Testis (tissue), 2 donors: ENCODE measurements around the gene PHF21A.

Source experiments
- POLR2A ChIP-seq: fragments of 450-650 bp; IDR thresholded peaks from one replicate; pipeline ENCODE4 v1.6.1; 2017; ENCODE audit warnings: antibody characterized with exemption, mild to moderate bottlenecking, moderate library complexity
- TF ChIP-seq, protein P1 (sequence below), 3 experiments: fragments of 450-650 bp in 2 of 3; fragments of 200-600 bp in 1 of 3; sonication (generic) in 1 of 3; IDR thresholded peaks; one replicate each; pipeline ENCODE4 v1.5.1; 2016 to 2019; ENCODE audit warnings: antibody characterized with exemption in 3 of 3, mild to moderate bottlenecking in 2 of 3, moderate library complexity in 1 of 3

DNA sequence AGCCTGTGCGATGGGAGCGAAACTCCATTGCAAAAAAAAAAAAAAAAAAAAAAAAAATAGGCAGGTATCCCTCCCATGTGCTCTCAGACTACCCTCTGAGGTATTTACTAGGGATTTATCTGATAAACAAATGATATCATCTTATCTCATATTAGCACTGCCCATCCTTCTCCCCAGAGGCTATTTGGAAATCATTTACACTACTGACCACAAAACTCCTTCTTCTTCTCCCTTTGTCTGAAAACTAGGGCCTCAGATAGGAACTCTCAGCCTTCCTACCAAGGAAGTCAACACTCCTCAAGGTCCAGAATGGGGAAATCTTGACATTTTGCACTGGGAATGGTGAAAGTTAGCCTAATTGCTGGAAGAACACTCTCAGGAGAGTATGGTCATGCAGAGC, 152.4 kb downstream of the PHF21A start:
- TF ChIP-seq, protein P1, sequence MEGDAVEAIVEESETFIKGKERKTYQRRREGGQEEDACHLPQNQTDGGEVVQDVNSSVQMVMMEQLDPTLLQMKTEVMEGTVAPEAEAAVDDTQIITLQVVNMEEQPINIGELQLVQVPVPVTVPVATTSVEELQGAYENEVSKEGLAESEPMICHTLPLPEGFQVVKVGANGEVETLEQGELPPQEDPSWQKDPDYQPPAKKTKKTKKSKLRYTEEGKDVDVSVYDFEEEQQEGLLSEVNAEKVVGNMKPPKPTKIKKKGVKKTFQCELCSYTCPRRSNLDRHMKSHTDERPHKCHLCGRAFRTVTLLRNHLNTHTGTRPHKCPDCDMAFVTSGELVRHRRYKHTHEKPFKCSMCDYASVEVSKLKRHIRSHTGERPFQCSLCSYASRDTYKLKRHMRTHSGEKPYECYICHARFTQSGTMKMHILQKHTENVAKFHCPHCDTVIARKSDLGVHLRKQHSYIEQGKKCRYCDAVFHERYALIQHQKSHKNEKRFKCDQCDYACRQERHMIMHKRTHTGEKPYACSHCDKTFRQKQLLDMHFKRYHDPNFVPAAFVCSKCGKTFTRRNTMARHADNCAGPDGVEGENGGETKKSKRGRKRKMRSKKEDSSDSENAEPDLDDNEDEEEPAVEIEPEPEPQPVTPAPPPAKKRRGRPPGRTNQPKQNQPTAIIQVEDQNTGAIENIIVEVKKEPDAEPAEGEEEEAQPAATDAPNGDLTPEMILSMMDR (IDR thresholded peaks at IDR 0.05): no peak
- no peak for TF ChIP-seq POLR2A
